Endometrial microvascular endothelial cells (primary cell): Measurements from ENCODE around the gene DENND5A. TPM values are rescaled to one million over a fixed set of nuclear protein-coding genes. Genes with fewer than 3 reads are reported as not detected.

Experiments used
- in situ Hi-C: cut with HindIII; loops from 2 replicates; pipeline ENCODE4 v1.10.0; 2017; ENCODE audit warnings: low sequenced_read_pairs, low pct_unique_long_range_greater_than_20kb; ENCODE audit errors: inconsistent ontology term
- total RNA-seq: library from RNA; depleted of rRNA; stranded (reverse); fragments of >200 nt; gene quantifications from one replicate; pipeline ENCODE4 v1.2.3, GENCODE V29; 2015; ENCODE audit errors: inconsistent ontology term

DENND5A gene
- total RNA-seq = 86.0 TPM

GRCh38 chr11:9265211-9266131 lies at the start of gene DENND5A:
Gene DENND5A (minus strand): TSS chr11:9265350. CDS start chr11:9265069, 281 bp downstream.
- in situ Hi-C loops = no loop called here

DNA sequence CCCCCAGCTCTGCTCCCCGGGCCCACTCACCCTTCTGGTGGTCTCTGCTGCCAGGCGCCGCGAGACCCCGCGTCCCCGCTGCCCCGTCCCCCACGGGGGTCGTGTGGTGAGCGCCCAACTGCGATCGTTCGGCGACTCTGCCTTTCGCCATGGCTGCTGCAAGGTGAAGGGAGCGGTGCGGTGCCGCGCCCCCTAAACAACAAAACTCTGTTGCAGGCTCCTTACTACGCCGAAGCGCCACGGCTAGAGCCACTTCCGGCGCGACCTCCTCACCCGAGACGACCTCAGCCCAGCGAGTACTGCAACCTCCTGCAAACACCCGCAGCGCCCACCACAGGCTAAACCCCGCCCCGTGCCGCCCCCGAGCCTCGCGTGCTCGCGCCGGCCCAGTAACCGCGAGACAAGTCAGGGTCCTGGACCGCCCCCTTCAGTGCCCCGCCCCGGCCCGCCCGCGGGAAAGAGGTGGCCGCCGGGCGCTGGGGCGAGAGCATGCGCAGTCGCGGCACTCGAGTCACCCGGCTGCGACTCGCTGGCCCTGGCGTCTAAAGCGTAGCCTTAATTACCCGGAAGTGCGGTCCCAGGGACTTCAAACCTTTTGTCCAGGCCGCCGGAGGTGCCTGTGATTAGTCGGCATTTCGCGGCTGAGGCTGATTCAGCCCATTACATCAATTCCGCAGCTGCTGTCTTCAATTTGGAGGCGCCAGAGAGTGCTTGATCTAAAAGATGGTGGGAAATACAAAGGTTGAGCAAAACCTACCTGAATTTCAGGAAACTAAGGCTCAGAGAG lies 49.3 kb upstream of the DENND5A start, which contains the start of gene TMEM41B:
TMEM41B (minus strand) TSS at position 303 of the 787 bp plus-strand sequence; CDS start at position 151, 152 bp downstream.
- in situ Hi-C loops = no loop called here

DNA sequence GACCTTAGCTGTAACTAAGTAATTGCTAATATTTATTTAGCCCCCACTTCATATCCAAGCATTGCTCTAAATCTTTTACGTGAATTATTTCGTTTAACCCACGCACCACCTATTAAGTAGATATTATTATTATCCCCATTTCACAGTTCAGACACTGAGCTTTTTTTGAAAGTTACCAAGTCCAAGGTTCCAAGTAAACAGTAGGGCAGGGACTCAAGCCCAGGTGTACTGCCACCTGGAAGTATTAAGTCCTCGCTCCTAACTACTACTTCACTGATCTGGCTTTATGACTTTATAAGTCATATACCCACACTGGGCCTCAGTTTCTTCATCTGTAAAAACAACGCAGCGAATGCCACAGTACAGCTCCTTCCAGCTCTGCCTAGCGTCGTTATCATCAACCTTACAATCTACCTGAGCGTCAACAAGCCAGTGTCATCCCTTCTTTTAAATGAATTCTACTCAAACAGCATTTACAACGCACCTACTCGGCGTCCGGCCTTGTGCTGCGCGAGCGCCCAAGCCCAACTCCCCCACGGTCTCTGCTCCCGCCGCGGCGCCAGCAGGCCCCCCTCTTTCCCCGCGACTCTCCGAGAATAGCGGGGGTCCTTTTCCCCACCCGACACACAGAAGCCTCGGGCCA lies 48.6 kb upstream of the DENND5A start:
- in situ Hi-C loops = no loop called here

DNA sequence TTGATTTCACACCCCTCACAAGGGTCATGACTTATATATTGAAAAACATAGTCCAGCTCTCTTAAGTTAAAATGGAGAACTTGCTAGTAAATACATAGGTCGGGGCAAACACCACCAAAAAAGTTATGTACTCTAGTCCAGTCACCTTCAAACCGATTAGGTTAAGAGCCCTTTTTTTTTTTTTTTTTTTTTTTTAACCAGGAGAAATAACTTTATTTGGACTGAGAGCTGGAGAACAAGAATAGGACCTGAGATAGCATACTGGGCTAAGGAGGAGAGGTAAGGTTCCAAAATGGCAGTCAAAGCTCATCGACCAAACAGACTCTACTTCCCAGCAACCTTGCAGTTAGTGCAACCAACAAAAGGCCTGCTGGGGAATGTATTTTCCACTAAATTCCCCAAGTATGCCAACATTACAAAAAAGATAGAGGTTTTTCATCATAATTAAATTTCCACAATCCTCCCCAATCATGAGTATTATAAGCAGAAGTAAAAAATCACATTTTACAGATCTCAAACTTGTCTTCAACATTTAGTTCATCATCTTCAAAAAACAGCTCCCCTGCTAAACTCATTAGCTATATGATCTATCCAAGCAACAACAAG lies 45.4 kb upstream of the DENND5A start:
- in situ Hi-C loops = no loop called here

DNA sequence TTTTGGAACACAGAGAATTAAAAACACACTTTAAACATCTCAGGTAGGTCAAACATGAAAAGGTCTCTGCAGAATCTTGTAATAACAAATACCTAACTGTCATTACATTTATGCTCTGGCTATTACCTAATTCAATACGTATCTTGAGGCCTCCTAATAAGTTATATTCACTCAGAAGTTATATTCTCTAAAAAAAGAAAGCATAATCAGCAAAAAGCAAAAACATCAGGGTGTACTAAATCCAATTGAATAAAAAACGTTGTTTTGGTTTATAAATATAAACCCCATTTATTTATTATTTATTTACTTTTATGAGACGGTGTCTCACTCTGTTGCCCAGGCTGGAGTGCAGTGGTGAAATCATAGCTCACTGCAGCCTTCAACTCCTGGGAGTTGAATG lies 39.0 kb upstream of the DENND5A start:
- in situ Hi-C loops = no loop called here

- in situ Hi-C loops = no loop called here
Observed at GRCh38 chr11:9302448-9302847, 37.3 kb upstream of the DENND5A start.

DNA sequence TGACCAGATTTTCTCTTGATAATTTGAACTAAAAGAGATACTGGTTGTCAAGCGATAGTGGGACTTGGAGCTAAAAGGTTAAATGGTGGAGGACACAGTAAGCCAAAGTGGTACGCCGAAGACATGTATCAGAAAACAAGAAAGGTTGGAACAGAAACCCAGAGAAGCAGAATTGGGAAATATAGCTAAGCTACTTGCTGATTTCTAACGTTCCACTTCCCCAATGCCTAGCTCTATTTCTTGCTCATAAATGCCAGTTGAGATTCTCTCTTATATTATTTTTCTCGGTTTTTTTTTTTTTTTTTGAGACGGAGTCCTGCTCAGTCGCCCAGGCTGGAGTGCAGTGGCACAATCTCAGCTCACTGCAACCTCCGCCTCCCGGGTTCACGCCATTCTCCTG lies 36.6 kb upstream of the DENND5A start:
- in situ Hi-C loops = no loop called here

- in situ Hi-C loops = no loop called here
Observed at GRCh38 chr11:9293646-9294045, 28.5 kb upstream of the DENND5A start.

DNA sequence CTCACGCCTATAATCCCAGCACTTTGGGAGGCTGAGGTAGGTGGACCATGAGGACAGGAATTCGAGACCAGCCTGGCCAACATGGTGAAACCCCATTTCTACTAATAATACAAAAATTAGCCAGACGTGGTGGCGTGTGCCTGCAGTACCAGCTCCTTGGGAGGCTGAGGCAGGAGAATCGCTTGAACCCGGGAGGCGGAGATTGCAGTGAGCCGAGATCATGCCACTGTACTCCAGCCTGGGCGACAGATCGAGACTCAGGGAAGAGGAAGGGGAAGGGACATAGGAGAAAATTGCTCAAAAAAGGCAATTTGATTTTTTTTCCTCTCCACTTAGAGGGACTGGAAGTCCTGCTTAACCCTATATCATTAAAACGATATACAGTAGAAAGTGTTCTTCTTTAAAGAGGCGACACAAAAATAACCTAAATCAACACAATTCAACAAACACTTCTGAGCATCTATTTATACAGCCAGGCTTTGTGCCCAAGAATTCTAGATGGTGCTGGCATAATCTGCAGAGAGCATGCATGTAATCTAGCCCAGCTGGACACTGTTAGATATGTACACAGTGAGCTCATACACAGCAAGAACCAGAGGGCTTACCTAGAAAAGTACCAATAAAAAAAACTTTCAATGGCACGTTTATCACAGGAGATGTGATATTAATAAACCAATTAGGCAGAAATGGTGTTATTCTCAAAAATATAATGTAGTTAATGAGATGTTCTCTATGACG lies 20.9 kb upstream of the DENND5A start:
- in situ Hi-C loops = no loop called here

DNA sequence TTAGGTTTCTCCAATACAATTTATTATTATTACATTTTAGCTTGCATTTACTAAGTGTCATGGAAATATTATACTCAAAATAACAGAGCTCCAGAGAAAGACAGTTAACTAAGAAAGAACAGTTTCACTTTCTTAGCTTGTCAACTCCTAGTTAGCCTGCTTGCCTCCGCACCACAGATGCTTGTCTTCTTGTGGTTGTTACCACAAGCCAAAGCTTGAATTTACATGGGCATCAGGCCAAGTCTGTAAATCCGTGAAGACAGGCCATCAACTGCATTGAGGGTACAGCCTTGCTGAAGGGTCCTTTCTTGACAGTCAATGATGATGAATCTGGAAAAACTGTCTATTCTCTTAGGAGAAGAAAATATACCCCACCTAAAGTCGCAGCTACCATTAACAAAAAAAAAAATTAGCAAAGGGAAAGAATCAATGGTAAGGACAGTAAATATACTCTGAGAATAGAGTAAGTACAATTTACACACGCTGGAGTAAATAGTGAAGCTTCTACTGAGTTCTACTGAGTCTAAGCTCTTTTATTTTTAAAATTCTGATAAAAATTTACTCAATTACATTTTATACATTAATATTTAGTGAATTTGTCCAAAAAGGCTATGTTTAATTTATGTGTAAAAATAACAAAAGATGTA lies 15.6 kb upstream of the DENND5A start:
- in situ Hi-C loops = no loop called here

- in situ Hi-C loops = no loop called here
Observed at GRCh38 chr11:9277176-9277575, 12.0 kb upstream of the DENND5A start.

- in situ Hi-C loops = no loop called here
Observed at GRCh38 chr11:9276571-9276970, 11.4 kb upstream of the DENND5A start.

- in situ Hi-C loops = no loop called here
Observed at GRCh38 chr11:9274499-9275258, 9.5 kb upstream of the DENND5A start.

- in situ Hi-C loops = no loop called here
Observed at GRCh38 chr11:9273376-9274336, 8.5 kb upstream of the DENND5A start.

- in situ Hi-C loops = no loop called here
Observed at GRCh38 chr11:9269492-9270013, 4.4 kb upstream of the DENND5A start.

DNA sequence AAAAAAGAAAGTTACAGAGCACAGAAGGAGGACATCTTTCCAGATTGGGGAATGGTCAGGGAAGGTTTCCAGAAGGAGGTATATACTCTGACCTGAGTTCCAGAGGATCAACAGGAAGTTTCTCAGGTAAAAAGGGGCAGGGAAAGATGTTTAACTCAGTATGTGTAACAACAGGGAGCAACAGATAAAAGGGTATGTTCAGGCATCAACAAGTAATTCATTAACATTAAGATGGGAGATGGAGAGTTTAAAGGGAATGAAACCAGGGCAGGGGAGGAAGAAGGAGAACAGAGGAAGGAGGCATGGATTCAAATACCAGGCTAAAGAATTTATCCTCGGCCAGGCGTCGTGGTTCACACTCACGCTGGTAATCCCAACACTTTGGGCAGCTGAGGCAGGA lies 2.5 kb upstream of the DENND5A start:
- in situ Hi-C loops = no loop called here
